ENCODE measurements around the gene DGKQ. TPM values are rescaled to one million over a fixed set of nuclear protein-coding genes. Genes with fewer than 3 reads are reported as not detected.

The DGKQ gene
- total and polyA plus RNA-seq, 2 of the 13 experiments (the other 11 are each of a cell fraction or from before 2014, with no cell fraction given): 4.5 to 7.2 TPM

- TF ChIP-seq ZFP36 (IDR thresholded peaks at IDR 0.05; ENCODE audit: borderline replicate concordance, low read depth, low read length, partially characterized antibody): no peak
- no peak for TF ChIP-seq ZBTB44 (CRISPR knock-in tag; IDR thresholded peaks at IDR 0.05)
- TF ChIP-seq DMTF1 (CRISPR knock-in tag; IDR thresholded peaks at IDR 0.05): no peak
- no peak for TF ChIP-seq THRA (CRISPR knock-in tag; IDR thresholded peaks at IDR 0.05; ENCODE audit: borderline replicate concordance)
- TF ChIP-seq IRF9 (CRISPR knock-in tag; IDR thresholded peaks at IDR 0.05; ENCODE audit: borderline replicate concordance): no peak
- no peak for TF ChIP-seq ZNF17 (CRISPR knock-in tag; IDR thresholded peaks at IDR 0.05)
- TF ChIP-seq ARID3A (IDR thresholded peaks at IDR 0.05; ENCODE audit: low read depth, low read length): no peak
- TF ChIP-seq NCOA2 (CRISPR knock-in tag; IDR thresholded peaks at IDR 0.05): no peak
- no peak for TF ChIP-seq HOMEZ (CRISPR knock-in tag; IDR thresholded peaks at IDR 0.05; ENCODE audit: low read depth)
- no peak for TF ChIP-seq ATF1 (CRISPR knock-in tag; IDR thresholded peaks at IDR 0.05)
- TF ChIP-seq PRPF4 (IDR thresholded peaks at IDR 0.05; ENCODE audit: low read depth, low read length, poor library complexity, severe bottlenecking): no peak
- no peak for TF ChIP-seq ZBTB39 (CRISPR knock-in tag; IDR thresholded peaks at IDR 0.05)
Measured at GRCh38 chr4:951594-952468, 21.5 kb downstream of the DGKQ start (continued).
